GM23338 (cell line): ENCODE measurements around the gene NRCAM. TPM values are rescaled to one million over a fixed set of nuclear protein-coding genes. Genes with fewer than 3 reads are reported as not detected.
"Not testable (repeated sequence)": the region's sequence is repeated elsewhere in the genome, so short reads cannot be mapped to it uniquely, and the experiment has no call there.

Experiments
- ATAC-seq: fragments of 200-7000 bp; cut with Tn5 transposase; 3 replicates; pipeline ENCODE4 v1.9.1; 2020
- DNase-seq: peaks from one replicate; pipeline ENCODE4 v3.0.0-alpha.2; 2015; ENCODE audit warnings: low spot score
- H2AFZ ChIP-seq: fragments of 200-600 bp; sonication (generic); 2 replicates; pipeline ENCODE4 v1.8.0; 2016; ENCODE audit warnings: antibody characterized with exemption, mild to moderate bottlenecking, moderate library complexity
- H3F3A ChIP-seq: fragments of 200-600 bp; sonication (generic); replicated peaks from 2 replicates; pipeline ENCODE4 v1.8.0; 2017; ENCODE audit warnings: antibody characterized with exemption, mixed run types, low read depth
- H3K27ac ChIP-seq: fragments of 200-600 bp; sonication (generic); 2 replicates; pipeline ENCODE4 v1.6.1; 2016; ENCODE audit warnings: low read depth
- H3K27me3 ChIP-seq: fragments of 200-600 bp; sonication (generic); 2 replicates; pipeline ENCODE4 v1.8.0; 2016; ENCODE audit warnings: mild to moderate bottlenecking, mixed run types, moderate library complexity; ENCODE audit not compliant: insufficient read depth
- H3K36me3 ChIP-seq: fragments of 200-600 bp; sonication (generic); 2 replicates; pipeline ENCODE4 v1.8.0; 2016; ENCODE audit warnings: mild to moderate bottlenecking; ENCODE audit not compliant: insufficient read depth
- H3K4me1 ChIP-seq: fragments of 200-600 bp; sonication (generic); 2 replicates; pipeline ENCODE4 v1.8.0; 2016; ENCODE audit warnings: mild to moderate bottlenecking, moderate library complexity; ENCODE audit not compliant: insufficient read depth
- H3K4me2 ChIP-seq: fragments of 200-600 bp; sonication (generic); 2 replicates; pipeline ENCODE4 v1.7.1; 2017; ENCODE audit warnings: mixed run types
- H3K4me3 ChIP-seq: fragments of 200-600 bp; sonication (generic); 2 replicates; pipeline ENCODE4 v1.6.1; 2016; ENCODE audit warnings: mixed run types
- H3K79me2 ChIP-seq: fragments of 200-600 bp; sonication (generic); replicated peaks from 2 replicates; pipeline ENCODE4 v1.8.0; 2017; ENCODE audit warnings: mild to moderate bottlenecking; ENCODE audit not compliant: insufficient read depth
- H3K9me2 ChIP-seq: fragments of 200-600 bp; sonication (generic); 2 replicates; pipeline ENCODE4 v1.8.0; 2017; ENCODE audit not compliant: insufficient read depth
- H4K20me1 ChIP-seq: fragments of 200-600 bp; sonication (generic); replicated peaks from 2 replicates; pipeline ENCODE4 v1.8.0; 2017; ENCODE audit warnings: mild to moderate bottlenecking; ENCODE audit not compliant: insufficient read depth
- H3K27ac Mint-ChIP-seq: 2 replicates; pipeline ENCODE4 v1.8.0; 2020; ENCODE audit warnings: inconsistent platforms, mild to moderate bottlenecking, moderate library complexity, mixed read lengths
- H3K27me3 Mint-ChIP-seq: 3 replicates; pipeline ENCODE4 v1.8.0; 2022; ENCODE audit warnings: low read depth, mild to moderate bottlenecking, moderate library complexity, mixed read lengths, inconsistent platforms; ENCODE audit not compliant: insufficient read depth, poor library complexity
- H3K36me3 Mint-ChIP-seq: 3 replicates; pipeline ENCODE4 v1.8.0; 2021; ENCODE audit warnings: low read depth, mild to moderate bottlenecking, inconsistent platforms, moderate library complexity, mixed read lengths
- H3K4me1 Mint-ChIP-seq: 3 replicates; pipeline ENCODE4 v1.8.0; 2020; ENCODE audit warnings: mild to moderate bottlenecking, inconsistent platforms, mixed read lengths
- H3K4me3 Mint-ChIP-seq: 3 replicates; pipeline ENCODE4 v1.8.0; 2021; ENCODE audit warnings: moderate library complexity, mild to moderate bottlenecking, inconsistent platforms, mixed read lengths
- H3K9me3 Mint-ChIP-seq: 3 replicates; pipeline ENCODE4 v1.8.0; 2020; ENCODE audit warnings: moderate library complexity, mild to moderate bottlenecking, inconsistent platforms, mixed read lengths
- CREB1 ChIP-seq: fragments of 250-450 bp; sonication (Bioruptor Pico); IDR thresholded peaks from 2 replicates; pipeline ENCODE4 v1.5.0; 2020; ENCODE audit warnings: low read depth, mild to moderate bottlenecking, moderate library complexity
- EZH2 ChIP-seq: fragments of 200-600 bp; sonication (generic); IDR thresholded peaks from one replicate; pipeline ENCODE4 v1.8.0; 2017; ENCODE audit warnings: antibody characterized with exemption, mild to moderate bottlenecking, low read depth; ENCODE audit not compliant: unreplicated experiment
- EZH2phosphoT487 ChIP-seq: fragments of 200-600 bp; sonication (generic); IDR thresholded peaks from one replicate; pipeline ENCODE4 v1.8.1; 2018; ENCODE audit warnings: antibody characterized with exemption; ENCODE audit not compliant: unreplicated experiment
- REST ChIP-seq: IDR thresholded peaks from one replicate; pipeline ENCODE4 v1.6.1; 2018; ENCODE audit warnings: antibody characterized with exemption; ENCODE audit not compliant: unreplicated experiment
- ZNF462 ChIP-seq: fragments of 250-450 bp; sonication (Bioruptor Pico); IDR thresholded peaks from 2 replicates; pipeline ENCODE4 v1.5.0; 2020; ENCODE audit warnings: mild to moderate bottlenecking, moderate library complexity
- polyA plus RNA-seq: library from polyadenylated mRNA; unstranded; fragments of >200 nt; fragmentation: Nextera tagmentation; extraction: Ambion mirVana; gene quantifications from 2 replicates; pipeline ENCODE4 v1.2.1, GENCODE V29; 2016
- total RNA-seq: library from RNA; depleted of rRNA; stranded (reverse); fragments of >200 nt; shearing (Covaris generic); gene quantifications from 2 replicates; pipeline ENCODE4 v1.2.3, GENCODE V29; 2014

The NRCAM gene
- total and polyA plus RNA-seq, 2 experiments from 2014 or later = 2.5 to 6.8 TPM

- TF ChIP-seq ZNF462 (CRISPR knock-in tag) (no peak), REST (no peak), EZH2 (no peak), CREB1 (CRISPR knock-in tag) (no peak), EZH2phosphoT487 (no peak)
Measured at GRCh38 chr7:108340856-108341411, 115.3 kb downstream of the NRCAM start (continued).

GRCh38 chr7:108340406-108340805, 115.8 kb downstream of the NRCAM start:
- not testable (repeated sequence) for H3K27ac ChIP-seq, H3K4me1 ChIP-seq, H3K4me2 ChIP-seq, H2AFZ ChIP-seq, H3K4me1 Mint-ChIP-seq, H3K4me3 Mint-ChIP-seq, H4K20me1 ChIP-seq, H3K36me3 Mint-ChIP-seq, H3K9me3 Mint-ChIP-seq, H3K36me3 ChIP-seq, H3K27me3 ChIP-seq, H3F3A ChIP-seq, ATAC-seq, H3K27me3 Mint-ChIP-seq, H3K27ac Mint-ChIP-seq, H3K79me2 ChIP-seq, DNase-seq, H3K4me3 ChIP-seq, H3K9me2 ChIP-seq
